Embryonic facial prominence (tissue), 1 donor: ENCODE data around the gene VPS4B.
"Not testable (repeated sequence)": the region's sequence is repeated elsewhere in the genome, so short reads cannot be mapped to it uniquely, and the experiment has no call there.

Experiments used
- DNase-seq: peaks from one replicate; pipeline ENCODE4 v3.0.0-alpha.2; 2016; ENCODE audit errors: extremely low spot score

The VPS4B gene

GRCh38 chr18:63422087-63422863 is at the start of gene VPS4B:
Gene VPS4B (minus strand): TSS chr18:63422476. CDS start chr18:63422259, 217 bp downstream.
- peak; percentile 98 for DNase-seq

GRCh38 chr18:63470751-63471150 is 48.5 kb upstream of the VPS4B start:
- DNase-seq = no peak

GRCh38 chr18:63468575-63468974 is 46.3 kb upstream of the VPS4B start:
- no peak for DNase-seq

DNA sequence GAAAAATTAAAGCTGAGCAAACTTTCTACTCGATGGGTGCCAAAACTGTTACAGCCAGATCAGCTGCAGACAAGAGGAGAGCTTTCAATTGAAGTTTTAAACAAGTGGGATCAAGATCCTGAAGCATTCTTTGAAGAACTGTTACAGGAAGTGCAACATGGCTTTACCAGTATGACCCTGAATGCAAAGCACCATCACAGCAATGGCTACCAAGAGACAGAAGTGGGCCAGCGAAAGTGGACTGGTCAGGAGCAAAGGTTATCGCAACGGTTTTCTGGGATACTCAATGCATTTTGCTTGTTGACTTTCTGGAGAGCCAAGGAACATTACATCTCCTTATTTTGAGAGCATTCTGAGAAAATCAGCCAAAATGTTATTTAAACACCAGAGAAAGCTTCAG is 45.4 kb upstream of the VPS4B start:
- no peak for DNase-seq

DNA sequence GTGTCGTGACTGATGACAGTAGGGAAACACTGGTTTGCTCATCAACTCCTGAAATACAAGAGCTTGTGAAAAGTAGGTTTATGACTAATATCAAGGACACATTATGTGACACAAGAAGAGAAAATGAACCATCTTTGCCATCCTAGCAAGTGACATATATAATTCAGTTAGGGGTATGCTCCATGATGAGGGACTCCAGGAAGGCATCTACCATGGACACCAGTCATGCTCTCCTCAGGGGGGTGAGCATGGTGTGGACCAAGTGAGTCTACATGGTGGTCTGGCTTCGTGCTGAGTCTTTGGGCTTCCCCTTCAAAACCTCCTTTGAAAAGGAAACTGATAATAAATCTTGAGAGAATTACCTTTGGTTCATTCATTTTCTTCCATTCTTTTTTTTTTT is 42.8 kb upstream of the VPS4B start:
- DNase-seq = no peak

- DNase-seq = no peak
These were observed 42.2 kb upstream of the VPS4B start for GRCh38 chr18:63464434-63464833.

- DNase-seq = no peak
These were observed 38.1 kb upstream of the VPS4B start for GRCh38 chr18:63460414-63460813.

GRCh38 chr18:63457977-63458376 is 35.7 kb upstream of the VPS4B start:
- no peak for DNase-seq

DNA sequence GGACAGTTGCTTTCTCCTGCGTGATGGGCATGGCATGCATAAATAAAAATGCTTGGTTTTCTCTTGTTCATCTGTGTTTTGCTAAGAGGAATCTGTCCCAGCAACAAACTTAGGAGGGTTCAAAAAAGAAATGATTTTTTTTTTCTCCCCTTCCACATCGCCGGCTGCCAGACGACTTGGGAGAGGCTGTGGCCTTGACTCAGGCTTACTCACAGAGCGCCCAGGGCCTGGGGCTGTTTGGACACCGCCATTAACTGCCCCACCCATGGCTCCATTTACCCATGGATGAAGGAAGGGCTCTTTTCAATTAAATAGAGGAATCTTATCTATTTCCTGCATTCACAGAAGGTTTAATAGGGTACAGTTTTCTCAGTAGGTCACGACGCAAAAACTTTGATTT is 32.2 kb upstream of the VPS4B start:
- DNase-seq = no peak

GRCh38 chr18:63452751-63453150 is 30.5 kb upstream of the VPS4B start:
- not testable (repeated sequence) for DNase-seq

DNA sequence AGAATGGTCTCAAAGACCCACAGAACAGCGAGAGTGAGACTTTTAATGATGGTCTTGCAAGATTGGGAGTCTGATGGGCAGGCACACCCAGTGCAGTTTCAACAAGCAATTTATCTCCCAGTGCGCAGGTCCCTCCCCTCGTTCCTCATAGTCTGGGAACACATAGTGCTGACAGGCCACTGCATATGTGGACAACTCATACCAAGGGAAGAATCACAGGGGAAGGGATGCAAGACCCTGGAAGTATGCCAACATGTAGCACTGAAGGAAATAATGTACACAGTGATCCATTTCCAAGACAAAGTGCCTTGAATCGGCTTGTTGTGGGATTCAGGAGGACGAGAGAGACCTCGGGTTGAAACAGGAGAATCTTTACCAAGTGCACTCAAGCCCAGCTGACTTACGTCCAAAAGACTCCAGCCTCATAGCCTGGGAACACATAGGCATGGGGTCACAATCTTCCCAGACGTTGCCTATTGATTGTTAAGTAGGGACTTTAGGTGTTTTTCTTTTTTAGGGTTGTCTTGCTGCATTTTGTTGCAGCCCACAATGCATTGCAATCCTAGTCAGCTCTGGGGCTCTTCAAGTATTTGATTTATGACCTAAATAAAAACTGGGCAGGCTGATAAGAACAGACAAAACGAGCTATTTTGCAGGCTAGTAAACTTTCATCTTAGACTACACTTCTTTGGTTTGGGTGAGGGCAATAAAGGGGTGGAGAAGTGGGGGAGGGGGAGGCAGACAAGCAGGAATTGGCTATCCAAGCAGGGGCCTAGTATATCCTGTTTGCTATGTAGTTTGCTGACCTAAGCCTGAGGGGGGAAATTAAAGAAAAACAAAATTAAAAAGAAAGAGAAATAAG is 29.8 kb upstream of the VPS4B start:
- DNase-seq = no peak

DNA sequence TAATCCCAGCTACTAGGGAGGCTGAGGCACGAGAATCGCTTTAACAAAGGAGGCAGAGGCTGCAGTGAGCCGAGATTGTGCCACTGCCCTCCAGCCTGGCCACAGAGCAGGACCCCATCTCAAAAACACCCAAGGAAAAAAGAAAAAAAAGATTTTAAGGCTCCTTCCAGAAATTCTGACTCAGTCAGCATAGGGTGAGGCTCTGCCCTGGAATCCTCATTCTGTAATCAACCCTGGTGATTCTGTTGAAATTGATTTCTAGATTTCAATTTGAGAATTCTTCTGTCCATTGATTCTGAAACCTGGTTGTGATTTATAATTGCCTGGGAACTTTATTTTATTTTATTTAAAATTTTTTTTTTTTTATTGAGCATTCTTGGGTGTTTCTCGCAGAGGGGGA is 27.1 kb upstream of the VPS4B start:
- DNase-seq = no peak

- DNase-seq = no peak
These were observed 24.8 kb upstream of the VPS4B start for GRCh38 chr18:63447066-63447465.

DNA sequence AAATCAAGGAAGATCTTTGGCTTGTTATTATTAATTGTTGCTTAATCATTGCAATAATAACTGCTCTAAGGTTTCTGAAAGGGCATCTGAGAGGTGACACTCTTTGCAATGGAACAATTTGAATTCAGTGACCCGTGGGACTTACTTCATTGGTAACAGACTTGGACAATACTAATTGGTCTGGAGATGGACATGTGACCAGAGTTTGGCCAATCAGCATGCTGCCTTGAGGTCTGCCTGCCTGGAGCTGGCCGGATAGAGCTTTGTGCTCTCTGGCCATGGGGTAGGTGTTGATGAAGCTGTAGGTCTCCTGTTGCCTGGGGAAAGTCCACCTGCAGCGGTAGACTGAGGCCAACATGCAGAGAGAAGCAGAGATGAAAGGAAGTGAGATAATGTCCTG is 24.0 kb upstream of the VPS4B start:
- DNase-seq = no peak

DNA sequence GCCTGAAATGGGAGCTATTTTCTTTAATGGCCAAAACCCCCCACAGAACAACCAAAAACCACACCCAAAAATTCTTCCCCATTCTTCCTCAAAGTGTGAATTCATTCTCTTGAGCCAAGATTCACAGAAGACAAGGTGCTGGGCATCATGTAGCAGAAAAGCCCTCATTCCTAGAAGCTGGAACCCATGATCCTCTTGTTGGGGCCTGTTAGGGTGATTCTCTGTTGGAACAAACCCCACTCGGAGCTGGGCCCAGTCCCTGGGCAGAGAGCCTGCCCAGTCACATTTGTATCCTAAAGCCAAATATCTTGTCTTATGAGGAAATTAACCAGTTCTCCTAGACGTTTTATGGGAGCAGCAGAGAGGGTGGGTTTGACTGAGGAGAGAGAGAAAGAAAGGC is 22.8 kb upstream of the VPS4B start:
- DNase-seq = no peak

GRCh38 chr18:63444580-63444979 is 22.3 kb upstream of the VPS4B start:
- no peak for DNase-seq

- no peak for DNase-seq
These were observed 21.6 kb upstream of the VPS4B start for GRCh38 chr18:63443829-63444228.

- no peak for DNase-seq
These were observed 18.6 kb upstream of the VPS4B start for GRCh38 chr18:63440881-63441280.

DNA sequence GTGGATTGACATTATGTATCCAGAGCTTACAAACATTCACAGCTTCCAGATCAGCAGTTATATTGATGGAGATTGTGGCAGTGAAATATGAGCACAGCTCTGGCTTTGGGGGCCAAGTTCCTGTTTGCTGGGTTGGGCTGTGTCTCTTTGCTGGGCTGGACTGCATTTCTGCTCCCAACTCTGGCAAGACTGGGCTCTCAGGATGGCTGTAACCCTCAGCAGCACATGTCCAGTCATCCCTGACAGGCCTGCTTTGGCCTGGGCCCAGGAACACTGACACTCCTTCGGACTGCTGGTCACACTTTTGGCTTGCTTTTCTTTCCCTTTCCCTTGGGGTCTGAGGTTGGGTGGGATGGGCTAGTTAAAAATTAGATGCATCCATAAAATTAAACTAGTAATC is 17.9 kb upstream of the VPS4B start:
- no peak for DNase-seq

GRCh38 chr18:63439334-63439733 is 17.1 kb upstream of the VPS4B start:
- peak; percentile 57 for DNase-seq

- DNase-seq = no peak
These were observed 15.9 kb upstream of the VPS4B start for GRCh38 chr18:63438181-63438580.

DNA sequence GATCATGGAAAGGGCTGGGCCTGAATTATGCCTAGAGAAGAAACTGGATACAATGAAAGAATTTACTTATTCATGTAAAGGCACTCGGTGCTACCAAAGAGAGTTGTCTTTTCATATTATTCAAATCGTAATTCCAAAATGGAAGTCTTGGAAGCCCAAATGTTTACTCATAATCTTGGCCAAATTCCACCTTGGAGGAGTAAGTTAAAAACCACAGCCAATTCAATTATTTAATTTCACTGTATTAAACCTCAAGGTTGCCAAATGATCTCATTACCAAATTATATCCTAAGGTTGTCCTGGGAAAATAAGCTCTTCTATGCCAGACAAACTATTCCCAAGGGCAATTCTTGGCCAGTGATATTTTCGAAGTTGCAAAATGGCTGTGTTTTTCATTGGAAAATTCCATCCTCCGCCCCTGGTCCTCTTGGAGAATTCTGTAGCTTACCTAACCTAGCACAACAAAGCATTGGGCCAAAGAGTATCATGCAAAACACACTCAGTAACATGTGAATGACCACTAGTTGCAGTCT is 11.1 kb upstream of the VPS4B start:
- no peak for DNase-seq

DNA sequence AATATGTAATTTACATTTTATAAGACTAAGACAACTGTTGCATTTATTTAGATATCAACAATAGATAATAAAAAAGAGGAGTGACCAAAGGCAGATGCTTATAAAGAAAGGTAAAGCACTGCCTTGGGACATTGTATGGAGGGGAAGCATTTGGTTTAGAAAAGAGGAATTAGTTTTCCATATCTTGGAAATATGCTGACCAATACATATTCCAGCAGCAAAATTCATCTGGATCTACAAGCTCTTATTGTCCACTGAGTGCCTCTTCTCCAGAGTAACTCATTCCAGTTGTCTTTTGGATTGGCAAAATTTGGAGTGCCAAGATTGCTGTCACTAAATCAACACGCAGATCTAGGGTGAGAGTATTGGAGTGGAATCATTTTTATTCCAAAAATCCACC is 8.9 kb upstream of the VPS4B start:
- no peak for DNase-seq
